Heart right ventricle (tissue), 16 donors: ENCODE data around the gene LYSMD3. TPM values are rescaled to one million over a fixed set of nuclear protein-coding genes. Genes with fewer than 3 reads are reported as not detected.

Experiments
- ATAC-seq, 8 donors: fragments of 200-7000 bp; cut with Tn5 transposase; one replicate each; pipeline ENCODE4 v1.9.1; 2020; ENCODE audit warnings: mild to moderate bottlenecking in 8 of 8, moderate library complexity in 8 of 8, moderate number of reproducible peaks in 1 of 8
- DNase-seq, 2 donors: peaks; one replicate each; pipeline ENCODE4 v3.0.0-alpha.2; 2020
- H3K27ac ChIP-seq, 10 donors: fragments of 200-600 bp; sonication (generic) in 2 of 10; one replicate each; pipeline versions ENCODE4 v1.5.0 to v1.8.0; 2020 to 2022; ENCODE audit warnings: mild to moderate bottlenecking in 3 of 10
- H3K27me3 ChIP-seq, 7 donors: fragments of 200-600 bp; one replicate each; pipeline ENCODE4 v1.8.0; 2021 to 2022; ENCODE audit warnings: mild to moderate bottlenecking in 2 of 7
- H3K36me3 ChIP-seq, 9 donors: fragments of 200-600 bp; sonication (generic) in 1 of 9; one replicate each; pipeline versions ENCODE4 v1.5.0 to v1.8.0; 2020 to 2022; ENCODE audit warnings: mild to moderate bottlenecking in 2 of 9
- H3K4me1 ChIP-seq, 9 donors: fragments of 200-600 bp; sonication (generic) in 1 of 9; one replicate each; pipeline versions ENCODE4 v1.5.0 to v1.8.0; 2020 to 2022; ENCODE audit warnings: mild to moderate bottlenecking in 4 of 9
- H3K4me3 ChIP-seq, 10 donors: fragments of 200-600 bp; sonication (generic) in 2 of 10; one replicate each; pipeline versions ENCODE4 v1.5.0 to v1.8.0; 2020 to 2022; ENCODE audit warnings: mild to moderate bottlenecking in 7 of 10, moderate library complexity in 2 of 10
- H3K9me3 ChIP-seq, 11 donors: fragments of 200-600 bp in 10 of 11; sonication (generic) in 2 of 11; one replicate each; pipeline versions ENCODE4 v1.5.0 to v1.8.0; 2013 to 2022; ENCODE audit warnings: mild to moderate bottlenecking in 2 of 11, control low read depth in 1 of 11, moderate library complexity in 1 of 11
- WGBS, 2 donors: extraction: QIAGEN DNeasy Blood & Tissue Kit; methylation state at CpG; one replicate each; pipeline ENCODE4 v1.1.7; 2013; ENCODE audit warnings: inconsistent platforms in 1 of 2; 5-methylcytosine and 5-hydroxymethylcytosine counted together
- intact Hi-C, 10 donors: fragments of 100-400 bp; cut with DNase I; formaldehyde crosslinking; loops; one replicate each; pipeline versions ENCODE4 v1.11.1 to v1.14.2; 2022
- polyA plus RNA-seq, 2 donors: library from polyadenylated mRNA; stranded (reverse); fragments of 200-250 nt; gene quantifications; one replicate each; pipeline ENCODE4 v1.2.3, GENCODE V29; 2013
- total RNA-seq, 10 donors: library from RNA; stranded (reverse); fragmentation: NEBNext Ultra II Directional in 3 of 10; extraction: Animal tissue kit (Norgen Biotek cat#: 25700) in 3 of 10; gene quantifications; one replicate each; pipeline versions ENCODE4 v1.2.1 to v1.2.4, GENCODE V29; 2021 to 2023
- TF ChIP-seq, protein P1 (sequence below), 9 donors: fragments of 200-600 bp; sonication (generic) in 2 of 9; IDR thresholded peaks; one replicate each; pipeline versions ENCODE4 v1.5.0 to v1.8.0; 2021 to 2022; ENCODE audit warnings: antibody characterized with exemption in 9 of 9, mild to moderate bottlenecking in 5 of 9, moderate library complexity in 1 of 9
- donor health status: Arrhythmogenic right ventricular cardiomyopathy.
- donor health status: ischemic (EF 13 %, LVEDD 7.1; RV severe dilation, severe dysfunction).
- donor health status: healthy with polysubstance abuse.
- donor health status: DM: no; HTN: yes; CAD: no.
- donor health status: DM: no; HTN: no; CAD: no.
- donor health status: ischemic (EF 25% LVEDD 6.9; RV normal size, moderate dysfunction).
- donor health status: ischemic (EF 25% LVEDD 5.7; RV mildly dilated, moderate dysfunction).
- donor health status: healthy.
- donor health status: DM: yes; HTN: yes; CAD: no.
- donor health status: Ischemic cardiomyopathy.
- donor health status: ischemic (EF 35%, LVEDD 5.7; RV mildly dilated, moderate dysfunction).
- donor health status: nonischemic (EF 11% LVEDD 7.7; RV severe dilation, severe dysfunction).
- donor health status: DM: yes; HTN: yes; CAD: no.
- donor health status: PGD.
- donor health status: ischemic (EF 29% LVEDD 5.4; RV normal size, mild dysfunction).
- donor health status: nonischemic (EF 23%, LVEDD 6.1; RV moderate dilation, normal function).

Gene LYSMD3
- total and polyA plus RNA-seq, 12 donors, result 5.8 to 26.7 (median 19.3) TPM

DNA sequence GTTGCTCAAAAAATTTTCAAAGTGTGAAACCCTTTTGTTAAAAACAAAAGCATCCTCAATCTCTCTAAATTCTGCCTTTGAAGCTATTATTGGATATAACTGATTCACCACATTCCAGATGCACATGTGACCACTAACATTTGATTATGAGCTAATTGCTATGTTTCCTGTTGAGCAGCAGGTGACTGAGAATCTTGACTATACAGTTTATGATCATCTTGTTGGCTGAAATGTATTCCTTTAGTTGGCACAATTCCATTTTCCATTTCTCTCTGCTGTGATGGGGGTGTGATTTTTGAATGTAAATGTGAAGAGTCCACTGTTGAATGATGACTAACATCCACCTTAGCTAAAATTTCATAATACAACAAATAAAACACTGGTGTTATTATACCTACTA lies 10.7 kb downstream of the LYSMD3 start:
- intact Hi-C loops, result no loop called here
- H3K4me1 ChIP-seq, result no peaks in the 10 kb centered on the region
- DNase-seq (no peak), ATAC-seq (no peak)
- H3K4me3 ChIP-seq, result no peak overlapping the region
- TF ChIP-seq, protein P1, sequence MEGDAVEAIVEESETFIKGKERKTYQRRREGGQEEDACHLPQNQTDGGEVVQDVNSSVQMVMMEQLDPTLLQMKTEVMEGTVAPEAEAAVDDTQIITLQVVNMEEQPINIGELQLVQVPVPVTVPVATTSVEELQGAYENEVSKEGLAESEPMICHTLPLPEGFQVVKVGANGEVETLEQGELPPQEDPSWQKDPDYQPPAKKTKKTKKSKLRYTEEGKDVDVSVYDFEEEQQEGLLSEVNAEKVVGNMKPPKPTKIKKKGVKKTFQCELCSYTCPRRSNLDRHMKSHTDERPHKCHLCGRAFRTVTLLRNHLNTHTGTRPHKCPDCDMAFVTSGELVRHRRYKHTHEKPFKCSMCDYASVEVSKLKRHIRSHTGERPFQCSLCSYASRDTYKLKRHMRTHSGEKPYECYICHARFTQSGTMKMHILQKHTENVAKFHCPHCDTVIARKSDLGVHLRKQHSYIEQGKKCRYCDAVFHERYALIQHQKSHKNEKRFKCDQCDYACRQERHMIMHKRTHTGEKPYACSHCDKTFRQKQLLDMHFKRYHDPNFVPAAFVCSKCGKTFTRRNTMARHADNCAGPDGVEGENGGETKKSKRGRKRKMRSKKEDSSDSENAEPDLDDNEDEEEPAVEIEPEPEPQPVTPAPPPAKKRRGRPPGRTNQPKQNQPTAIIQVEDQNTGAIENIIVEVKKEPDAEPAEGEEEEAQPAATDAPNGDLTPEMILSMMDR (IDR thresholded peaks at IDR 0.05), result no peak
- no peaks in the 10 kb centered on the region for H3K27me3 ChIP-seq
- H3K9me3 ChIP-seq, result no peaks in the 10 kb centered on the region
- peaks cover 0 to 88% (median 9%) of the 10 kb centered on the region in 9 donors for H3K36me3 ChIP-seq
- no peak overlapping the region for H3K27ac ChIP-seq

DNA sequence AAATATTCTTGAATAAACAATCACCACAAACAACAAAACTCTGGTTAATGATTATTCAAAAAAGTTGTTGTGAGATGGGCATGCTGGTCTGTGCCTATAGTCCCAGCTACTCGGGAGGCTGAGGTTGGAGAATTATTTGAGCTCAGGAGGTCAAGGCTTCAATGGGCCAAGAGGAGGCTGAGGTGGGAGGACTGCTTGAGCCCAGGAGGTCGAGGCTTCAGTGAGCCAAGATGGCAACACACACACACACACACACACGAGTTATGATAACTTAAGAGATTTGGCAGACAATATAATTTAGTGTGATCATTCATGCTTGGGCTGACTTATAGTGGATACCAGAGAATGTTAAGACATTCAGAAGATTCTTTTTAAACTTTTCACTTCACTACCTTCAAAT lies 14.9 kb downstream of the LYSMD3 start:
- TF ChIP-seq, protein P1 (IDR thresholded peaks at IDR 0.05), result no peak
- ATAC-seq (no peak), DNase-seq (no peak)
- Histone ChIP-seq H3K27me3 (no peaks in the 10 kb centered on the region), H3K27ac (no peak overlapping the region), H3K4me1 (no peaks in the 10 kb centered on the region), H3K36me3 (peaks cover 0 to 46% (median 4%) of the 10 kb centered on the region in 9 donors), H3K9me3 (no peaks in the 10 kb centered on the region), H3K4me3 (no peak overlapping the region)
- intact Hi-C loops, result no loop called here
- 78 to 79% methylated on average over 3 of the region's 3 CpGs for WGBS, 2 donors

DNA sequence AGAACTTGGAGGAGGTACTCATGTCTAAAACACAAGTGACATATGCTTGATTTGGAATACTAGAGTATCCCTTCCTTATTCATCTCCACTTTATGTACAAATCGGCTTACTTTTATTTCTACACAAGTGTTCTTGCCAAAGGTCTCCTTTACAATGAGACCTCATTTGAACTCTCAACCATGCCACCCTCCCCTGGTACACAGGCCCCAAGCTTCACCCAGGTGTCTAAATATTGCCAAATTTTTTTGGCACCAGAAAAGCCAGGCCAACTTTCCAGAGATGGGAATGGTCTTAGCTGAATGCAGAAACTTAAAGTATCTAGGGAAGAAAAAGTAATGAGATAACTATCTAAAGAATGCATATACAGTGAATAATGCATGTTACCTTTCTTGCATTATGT lies 18.9 kb downstream of the LYSMD3 start:
- ATAC-seq, result no peak
- no peaks in the 10 kb centered on the region for H3K9me3 ChIP-seq
- no peak overlapping the region for H3K4me3 ChIP-seq
- intact Hi-C loops, result no loop called here
- no peaks in the 10 kb centered on the region for H3K4me1 ChIP-seq
- no peak for DNase-seq
- WGBS, 2 donors, result 96 to 100% methylated on average over 1 of the region's 1 CpG
- no peak overlapping the region for H3K27ac ChIP-seq
- H3K27me3 ChIP-seq, result no peaks in the 10 kb centered on the region
- TF ChIP-seq, protein P1 (IDR thresholded peaks at IDR 0.05), result no peak
- peaks cover 0 to 11% (median 0%) of the 10 kb centered on the region in 9 donors for H3K36me3 ChIP-seq

DNA sequence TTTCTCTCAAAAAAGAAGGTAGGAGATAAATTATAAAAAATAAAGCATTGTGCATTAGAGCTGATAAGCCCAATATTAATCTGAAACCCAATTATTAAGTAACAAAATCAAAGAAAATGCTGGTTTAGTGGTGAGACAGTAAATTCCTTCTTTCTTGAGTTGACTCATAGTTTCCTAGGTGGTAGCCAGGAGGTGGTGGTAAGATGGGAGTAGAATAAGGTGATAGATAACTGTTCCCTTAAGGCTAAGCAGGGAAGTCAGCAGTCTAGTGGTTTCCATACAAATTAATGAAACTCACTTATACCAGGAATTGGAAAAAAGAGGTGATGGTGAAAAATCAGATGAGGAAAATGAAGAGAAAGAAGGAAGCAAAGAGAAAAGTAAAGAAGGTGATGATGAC lies 23.2 kb downstream of the LYSMD3 start:
- intact Hi-C loops, result no loop called here
- no peaks in the 10 kb centered on the region for H3K27me3 ChIP-seq
- H3K4me3 ChIP-seq, result no peak overlapping the region
- TF ChIP-seq, protein P1 (IDR thresholded peaks at IDR 0.05), result no peak
- no peaks in the 10 kb centered on the region for H3K4me1 ChIP-seq
- H3K9me3 ChIP-seq, result no peaks in the 10 kb centered on the region
- H3K27ac ChIP-seq, result no peak overlapping the region
- ATAC-seq (no peak), DNase-seq (no peak)
- no peaks in the 10 kb centered on the region for H3K36me3 ChIP-seq

DNA sequence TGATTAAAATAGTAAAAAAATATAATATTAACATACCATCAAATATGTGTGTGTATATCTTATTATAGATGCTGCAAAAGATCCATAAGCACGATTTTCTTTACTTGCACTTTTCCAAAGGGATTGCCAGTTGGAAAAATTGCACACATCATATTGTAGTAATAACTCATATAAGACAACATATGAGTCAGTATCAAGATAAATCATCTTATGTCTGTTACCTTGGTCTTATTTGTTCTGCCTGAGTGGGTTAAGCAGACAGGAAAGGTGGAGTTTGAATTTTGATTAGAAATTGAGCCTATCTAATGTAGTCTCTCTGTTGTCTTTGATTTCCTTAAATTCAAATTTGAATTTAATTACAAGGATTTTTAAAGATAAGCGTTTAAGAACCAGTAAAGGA lies 24.6 kb downstream of the LYSMD3 start:
- 93 to 94% methylated on average over 2 of the region's 2 CpGs for WGBS, 2 donors
- ATAC-seq (no peak), DNase-seq (no peak)
- no peaks in the 10 kb centered on the region for H3K4me1 ChIP-seq
- no peaks in the 10 kb centered on the region for H3K9me3 ChIP-seq
- intact Hi-C loops, result no loop called here
- no peak overlapping the region for H3K27ac ChIP-seq
- no peak overlapping the region for H3K4me3 ChIP-seq
- H3K27me3 ChIP-seq, result no peaks in the 10 kb centered on the region
- TF ChIP-seq, protein P1 (IDR thresholded peaks at IDR 0.05), result no peak
- no peaks in the 10 kb centered on the region for H3K36me3 ChIP-seq
